SU-DHL-6 (cell line): ENCODE results near the gene PITPNB.

Experiments
- H2AFZ ChIP-seq: fragments of 200-600 bp; sonication (generic); 2 replicates; pipeline ENCODE4 v1.6.1; 2014; ENCODE audit warnings: low read depth, mild to moderate bottlenecking, moderate library complexity, mixed read lengths, antibody characterized with exemption, low read length; ENCODE audit not compliant: severe bottlenecking
- H3F3A ChIP-seq: fragments of 200-600 bp; shearing (Covaris generic); 2 replicates; pipeline ENCODE4 v1.6.0; 2016; ENCODE audit warnings: antibody characterized with exemption, mild to moderate bottlenecking; ENCODE audit not compliant: insufficient read depth
- H3K27ac ChIP-seq: fragments of 200-600 bp; sonication (generic); 2 replicates; pipeline ENCODE4 v1.5.1; 2016; ENCODE audit warnings: low read depth, mild to moderate bottlenecking, low read length, moderate library complexity, mixed read lengths
- H3K27me3 ChIP-seq: fragments of 200-600 bp; sonication (generic), shearing (Covaris generic); 2 replicates; pipeline ENCODE4 v1.6.0; 2014; ENCODE audit warnings: mild to moderate bottlenecking, low read length
- H3K36me3 ChIP-seq: fragments of 200-600 bp; sonication (generic); 2 replicates; pipeline ENCODE4 v1.6.1; 2014; ENCODE audit warnings: mild to moderate bottlenecking, low read length, mixed read lengths
- H3K4me2 ChIP-seq: fragments of 300-600, 200-600 bp; shearing (Covaris generic), sonication (generic); 2 replicates; pipeline ENCODE4 v1.6.0; 2014; ENCODE audit warnings: low read length, low read depth, mild to moderate bottlenecking; ENCODE audit not compliant: poor library complexity, severe bottlenecking
- H3K4me3 ChIP-seq: fragments of 200-600 bp; sonication (generic); 2 replicates; pipeline ENCODE4 v1.5.1; 2014; ENCODE audit warnings: antibody characterized with exemption, low read length, mild to moderate bottlenecking, mixed read lengths; ENCODE audit not compliant: insufficient read depth, poor library complexity, severe bottlenecking
- H3K79me2 ChIP-seq: fragments of 200-600 bp; sonication (generic); 2 replicates; pipeline ENCODE4 v1.6.1; 2014; ENCODE audit warnings: mild to moderate bottlenecking, low read length, moderate library complexity; ENCODE audit not compliant: insufficient read depth
- H3K9ac ChIP-seq: fragments of 200-600 bp; sonication (generic); 2 replicates; pipeline ENCODE4 v1.7.0; 2014; ENCODE audit warnings: mild to moderate bottlenecking, low read length
- H3K9me2 ChIP-seq: fragments of 200-600 bp; sonication (generic); replicated peaks from 2 replicates; pipeline ENCODE4 v1.6.1; 2014; ENCODE audit warnings: low read length; ENCODE audit not compliant: insufficient read depth
- H3K9me3 ChIP-seq: fragments of 200-600 bp; sonication (generic); 2 replicates; pipeline ENCODE4 v1.6.1; 2014; ENCODE audit warnings: low read length, mixed read lengths; ENCODE audit not compliant: insufficient read depth
- H4K20me1 ChIP-seq: fragments of 200-600 bp; sonication (generic); 2 replicates; pipeline ENCODE4 v1.6.1; 2014; ENCODE audit warnings: low read depth, mild to moderate bottlenecking, antibody characterized with exemption, low read length, moderate library complexity, mixed read lengths
- CTCF ChIP-seq: fragments of 200-600 bp; sonication (generic); IDR thresholded peaks from one replicate; pipeline ENCODE4 v1.5.1; 2017; ENCODE audit warnings: antibody characterized with exemption, mild to moderate bottlenecking, low read length, moderate library complexity; ENCODE audit not compliant: insufficient read depth, poor library complexity, severe bottlenecking
- EZH2phosphoT487 ChIP-seq: fragments of 200-600 bp; sonication (generic), shearing (Covaris generic); conservative IDR thresholded peaks from 2 replicates; pipeline ENCODE4 v1.6.1; 2018; ENCODE audit warnings: mild to moderate bottlenecking, antibody characterized with exemption, low read length, moderate library complexity, mixed read lengths

PITPNB gene

GRCh38 chr22:27919222-27919941 lies at the start of gene PITPNB:
PITPNB (minus strand) TSS chr22:27919256; CDS start chr22:27919191, 65 bp downstream.
- H3K9me3 ChIP-seq, result no peaks in the 10 kb centered on the region
- H3K4me3 ChIP-seq, result peak within 1 kb of the TSS; percentile 71
- H3K9me2 ChIP-seq, result no peaks in the 10 kb centered on the region
- peaks cover 4% of the 10 kb centered on the region; the same call in 1 of the 2 replicates for H3K36me3 ChIP-seq
- H3F3A ChIP-seq, result no peaks in the 10 kb centered on the region
- peak within 1 kb of the TSS; percentile 84 for H3K4me2 ChIP-seq
- H4K20me1 ChIP-seq, result peaks cover 39% of the 10 kb centered on the region
- TF ChIP-seq CTCF (no peak), EZH2phosphoT487 (no peak)
- peaks cover 82% of the 10 kb centered on the region for H3K79me2 ChIP-seq
- H2AFZ ChIP-seq, result peak within 1 kb of the TSS; percentile 38
- H3K27me3 ChIP-seq, result no peaks in the 10 kb centered on the region
- H3K9ac ChIP-seq, result peak within 1 kb of the TSS; percentile 85
- peak within 1 kb of the TSS; percentile 62 for H3K27ac ChIP-seq

DNA sequence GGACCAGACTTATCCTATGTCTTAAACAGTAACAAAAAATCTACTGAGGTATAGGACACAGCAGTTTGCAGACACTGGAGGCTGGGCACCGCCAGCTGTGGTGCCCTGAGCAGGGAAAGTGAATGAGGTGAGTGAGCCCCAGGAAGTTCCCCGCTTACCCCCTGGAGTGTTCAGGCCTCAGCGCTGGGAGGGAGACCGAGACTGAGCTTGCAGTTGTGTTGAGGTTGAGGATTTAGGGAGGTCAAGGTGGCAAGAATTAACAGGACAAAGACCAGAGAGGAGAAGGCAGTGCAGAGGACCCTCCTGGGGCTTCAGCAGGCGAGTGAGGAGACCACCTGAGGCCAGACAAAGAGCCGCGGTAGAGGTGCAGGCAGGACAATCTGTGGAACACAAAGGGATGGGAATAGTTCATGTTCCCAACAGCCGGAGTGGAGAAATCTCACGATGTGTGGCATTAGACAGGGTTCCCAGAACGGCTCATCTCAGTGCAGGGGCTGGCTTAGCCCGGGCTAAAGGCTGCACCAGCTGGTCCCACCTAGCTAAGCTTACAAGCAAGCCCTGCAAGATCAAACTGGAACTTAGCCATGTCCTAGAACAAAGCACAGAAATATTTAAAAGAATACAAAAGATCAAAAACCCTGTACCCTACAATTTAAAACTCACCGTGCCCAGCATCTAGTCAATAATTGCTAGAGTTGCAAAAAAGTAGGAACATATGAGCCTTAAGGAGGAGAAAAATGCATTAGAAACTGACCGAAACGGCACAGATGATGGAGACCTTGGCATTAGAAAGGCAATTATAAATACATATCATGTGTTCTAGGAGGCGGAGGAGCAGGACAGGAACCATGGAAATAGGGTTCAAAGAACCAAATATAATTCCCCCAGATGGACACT lies 47.4 kb upstream of the PITPNB start:
- no peak for TF ChIP-seq CTCF
- TF ChIP-seq EZH2phosphoT487, result no peak
- Histone ChIP-seq H3K36me3 (no peaks in the 10 kb centered on the region), H3K9me2 (no peaks in the 10 kb centered on the region), H3F3A (no peaks in the 10 kb centered on the region), H4K20me1 (no peaks in the 10 kb centered on the region), H3K4me3 (no peak overlapping the region), H3K4me2 (no peak overlapping the region), H3K9me3 (no peaks in the 10 kb centered on the region), H3K79me2 (no peaks in the 10 kb centered on the region), H2AFZ (no peak overlapping the region), H3K27ac (no peak overlapping the region), H3K9ac (no peak overlapping the region), H3K27me3 (no peaks in the 10 kb centered on the region)

DNA sequence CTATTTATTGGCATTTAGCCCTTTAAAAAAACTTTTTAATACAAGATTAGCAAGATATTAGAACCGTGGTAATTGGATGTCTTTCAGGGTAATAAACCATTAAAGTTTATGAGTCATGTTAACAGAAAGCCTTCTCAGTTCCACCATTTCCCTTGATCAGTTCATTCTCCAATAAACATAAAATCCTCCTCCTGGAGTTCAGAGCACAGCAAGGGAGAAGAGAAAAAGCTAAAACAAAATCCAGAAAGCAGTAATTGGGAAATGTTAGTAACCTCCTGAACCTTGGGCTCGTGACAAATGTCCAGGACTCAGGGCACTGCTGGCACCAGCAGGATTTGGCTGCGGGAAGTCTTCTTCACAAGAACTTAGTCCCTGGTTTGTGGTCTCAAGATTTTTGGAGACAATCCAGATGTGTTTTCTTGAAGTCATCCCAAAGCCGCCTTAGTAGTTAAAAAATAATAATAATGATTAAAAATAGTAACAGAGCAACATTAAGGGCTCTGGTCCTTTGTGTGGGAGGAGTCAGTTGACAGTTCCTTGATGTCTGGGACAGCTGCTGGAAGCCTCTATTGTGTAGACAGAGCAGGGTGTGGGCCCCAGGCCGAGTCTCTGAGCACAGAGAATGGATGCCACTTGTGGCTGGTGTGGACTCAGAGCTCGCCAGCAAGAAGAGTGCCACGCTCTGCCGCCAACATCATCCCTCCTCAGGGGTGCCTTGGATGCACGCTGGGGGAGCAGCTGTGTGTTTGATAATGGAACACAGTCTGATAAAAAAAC lies 43.4 kb upstream of the PITPNB start:
- Histone ChIP-seq H4K20me1 (no peaks in the 10 kb centered on the region), H2AFZ (no peak overlapping the region), H3K36me3 (no peaks in the 10 kb centered on the region), H3K4me3 (no peak overlapping the region), H3K27me3 (no peaks in the 10 kb centered on the region), H3K27ac (no peak overlapping the region), H3K4me2 (no peak overlapping the region), H3K9me2 (no peaks in the 10 kb centered on the region), H3K9ac (no peak overlapping the region), H3K79me2 (no peaks in the 10 kb centered on the region), H3F3A (no peaks in the 10 kb centered on the region), H3K9me3 (no peaks in the 10 kb centered on the region)
- TF ChIP-seq EZH2phosphoT487 (no peak), CTCF (no peak)
